ENCODE results near the gene TARDBP.
"Not testable (repeated sequence)": the region's sequence is repeated elsewhere in the genome, so short reads cannot be mapped to it uniquely, and the experiment has no call there.

Gene TARDBP

DNA sequence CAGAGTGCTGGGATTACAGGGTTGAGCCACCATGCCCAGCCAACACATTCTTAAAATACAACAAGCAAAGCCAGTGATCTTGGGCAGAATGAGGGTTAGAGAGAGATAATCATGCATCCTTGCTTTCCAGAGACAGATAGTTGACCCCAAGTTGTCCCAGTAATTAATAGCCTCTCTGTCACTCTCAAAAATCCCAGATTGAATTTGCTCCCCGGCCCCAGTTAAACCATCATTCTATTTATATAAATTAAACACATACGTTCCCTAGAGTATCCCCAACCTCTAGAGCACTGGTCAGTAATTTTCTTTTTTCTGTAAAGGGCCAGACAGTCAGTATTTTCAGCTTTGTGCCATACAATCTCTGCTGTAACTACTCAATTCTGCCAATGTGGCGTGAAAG, 16.4 kb upstream of the TARDBP start:
- DNase-seq, result no peak

DNA sequence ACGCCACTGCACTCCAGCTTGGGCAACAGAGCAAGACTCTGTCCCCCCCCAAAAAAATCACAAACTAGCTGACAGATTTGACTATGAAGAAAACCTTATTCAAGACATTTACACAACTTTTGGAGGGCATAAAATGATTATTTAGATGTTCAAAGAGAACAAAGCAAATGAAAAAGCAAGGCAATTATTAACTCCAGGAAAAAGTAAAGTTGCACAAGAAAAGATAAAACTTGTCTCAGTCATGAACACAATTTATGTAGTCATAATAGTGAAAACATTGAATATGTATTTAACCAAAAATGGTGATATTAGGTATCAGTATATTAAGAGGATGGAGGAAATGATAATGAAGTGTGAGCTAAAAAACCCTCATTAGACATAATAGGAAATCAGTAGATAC, 11.9 kb upstream of the TARDBP start:
- DNase-seq, result no peak

DNA sequence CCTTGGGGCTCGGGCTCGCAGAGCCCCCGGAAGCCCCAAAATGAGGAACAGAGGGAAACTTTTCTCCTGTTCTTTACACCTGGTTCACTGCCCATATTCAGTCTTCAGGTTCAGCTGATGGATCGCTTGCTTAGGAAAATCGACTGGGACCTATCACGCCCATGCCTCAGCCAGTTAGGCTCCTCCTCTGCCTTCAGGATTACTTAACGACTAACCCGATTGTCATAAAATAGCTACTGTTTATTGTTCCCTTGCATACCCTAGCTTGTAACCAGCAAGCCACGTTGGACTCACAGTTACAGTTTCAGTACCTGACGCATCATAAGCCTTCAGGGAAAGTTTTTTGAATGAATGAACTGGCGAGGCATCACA, 692 bp downstream of the TARDBP start:
- DNase-seq, result no peak

DNA sequence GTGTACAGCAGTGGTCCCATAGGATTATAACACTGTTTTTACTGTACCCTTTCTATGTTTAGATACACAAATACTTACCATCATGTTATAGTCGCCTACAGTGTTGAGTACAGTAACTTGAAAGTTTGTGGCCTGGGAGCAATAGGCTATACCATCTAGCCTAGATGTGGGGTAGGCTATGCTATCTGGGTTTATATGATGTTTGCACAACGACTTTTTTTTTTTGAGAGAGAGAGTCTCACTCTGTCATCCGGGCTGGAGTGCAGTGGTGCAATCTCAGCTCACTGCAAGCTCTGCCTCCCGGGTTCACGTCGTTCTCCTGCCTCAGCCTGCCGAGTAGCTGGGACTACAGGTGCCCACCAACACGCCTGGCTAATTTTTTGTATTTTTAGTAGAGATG, 6.9 kb downstream of the TARDBP start:
- DNase-seq, result not testable (repeated sequence)

DNA sequence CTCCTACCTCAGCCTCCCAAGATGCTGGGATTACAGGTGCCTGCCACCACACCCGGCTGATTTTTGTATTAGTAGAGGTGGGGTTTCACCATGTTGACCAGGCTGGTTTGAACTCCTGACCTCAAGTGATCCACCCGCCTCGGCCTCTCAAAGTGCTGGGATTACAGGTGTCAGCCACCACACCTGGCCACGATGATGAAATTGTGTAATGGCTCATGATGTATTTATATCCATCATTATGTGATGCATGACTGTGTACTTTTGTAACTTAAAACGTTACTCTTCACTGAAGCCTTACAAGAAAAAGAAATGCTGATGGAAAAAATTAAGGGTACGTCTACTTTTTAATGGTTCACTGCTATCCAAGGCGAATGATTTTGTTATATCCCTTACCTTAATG, 7.5 kb downstream of the TARDBP start:
- no peak for DNase-seq

DNA sequence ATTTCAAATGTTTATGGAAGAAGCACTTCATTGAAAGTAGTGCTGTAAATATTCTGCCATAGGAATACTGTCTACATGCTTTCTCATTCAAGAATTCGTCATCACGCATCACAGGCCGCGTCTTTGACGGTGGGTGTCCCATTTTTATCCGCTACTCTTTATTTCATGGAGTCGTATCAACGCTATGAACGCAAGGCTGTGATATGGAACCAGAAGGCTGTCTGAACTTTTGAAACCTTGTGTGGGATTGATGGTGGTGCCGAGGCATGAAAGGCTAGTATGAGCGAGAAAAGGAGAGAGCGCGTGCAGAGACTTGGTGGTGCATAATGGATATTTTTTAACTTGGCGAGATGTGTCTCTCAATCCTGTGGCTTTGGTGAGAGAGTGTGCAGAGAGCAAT, 10.7 kb downstream of the TARDBP start:
- no peak for DNase-seq

DNA sequence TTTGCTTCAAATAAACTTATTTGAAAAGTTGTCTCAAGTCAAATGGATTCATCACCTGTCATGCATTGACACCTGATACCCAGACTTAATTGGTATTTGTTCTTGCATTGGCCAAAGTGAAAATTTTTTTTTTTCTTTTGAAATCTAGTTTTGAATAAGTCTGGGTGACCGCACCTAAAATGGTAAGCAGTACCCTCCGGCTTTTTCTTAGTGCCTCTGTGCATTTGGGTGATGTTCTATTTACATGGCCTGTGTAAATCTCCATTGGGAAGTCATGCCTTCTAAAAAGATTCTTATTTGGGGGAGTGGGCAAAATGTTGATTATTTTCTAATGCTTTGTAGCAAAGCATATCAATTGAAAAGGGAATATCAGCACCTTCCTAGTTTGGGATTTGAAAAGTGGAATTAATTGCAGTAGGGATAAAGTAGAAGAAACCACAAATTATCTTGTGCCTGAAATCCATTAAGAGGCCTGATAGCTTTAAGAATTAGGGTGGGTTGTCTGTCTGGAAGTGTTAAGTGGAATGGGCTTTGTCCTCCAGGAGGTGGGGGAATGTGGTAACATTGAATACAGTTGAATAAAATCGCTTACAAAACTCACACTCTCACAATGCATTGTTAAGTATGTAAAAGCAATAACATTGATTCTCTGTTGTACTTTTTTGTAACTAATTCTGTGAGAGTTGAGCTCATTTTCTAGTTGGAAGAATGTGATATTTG, 11.9 kb downstream of the TARDBP start:
- no peak for DNase-seq

DNA sequence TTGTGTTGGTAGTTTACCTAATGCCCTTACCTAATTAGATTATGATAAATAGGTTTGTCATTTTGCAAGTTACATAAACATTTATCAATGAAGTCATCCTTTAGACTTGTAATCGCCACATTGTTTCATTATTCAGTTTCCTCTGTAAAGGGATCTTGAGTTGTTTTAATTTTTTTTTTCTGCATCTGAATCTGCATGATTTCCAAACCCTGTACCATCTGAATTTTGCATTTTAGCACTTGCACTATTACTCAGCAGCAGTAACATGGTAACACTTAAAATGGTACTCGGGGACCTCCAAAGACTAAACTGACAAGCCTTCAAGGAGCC, 12.4 kb downstream of the TARDBP start:
- no peak for DNase-seq

DNA sequence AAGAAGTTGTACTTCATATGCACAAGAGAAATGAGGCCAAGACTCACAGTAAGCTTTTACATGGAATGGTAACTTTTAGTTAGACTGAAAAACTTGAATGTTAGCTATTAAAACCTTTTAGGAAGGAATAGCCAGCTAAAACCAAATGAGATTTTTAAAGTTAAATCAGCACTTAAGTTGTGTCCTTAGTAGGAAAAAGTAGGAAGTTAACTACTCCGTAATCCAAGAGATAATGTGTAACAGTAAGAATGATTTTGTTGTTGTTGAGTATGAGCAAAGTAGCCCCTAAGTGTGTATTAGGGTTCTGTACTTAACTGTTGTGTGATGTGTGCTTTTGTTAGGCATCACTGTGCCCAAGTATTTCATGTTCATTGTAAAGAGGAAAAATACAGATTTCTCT, 13.2 kb downstream of the TARDBP start:
- no peak for DNase-seq

DNA sequence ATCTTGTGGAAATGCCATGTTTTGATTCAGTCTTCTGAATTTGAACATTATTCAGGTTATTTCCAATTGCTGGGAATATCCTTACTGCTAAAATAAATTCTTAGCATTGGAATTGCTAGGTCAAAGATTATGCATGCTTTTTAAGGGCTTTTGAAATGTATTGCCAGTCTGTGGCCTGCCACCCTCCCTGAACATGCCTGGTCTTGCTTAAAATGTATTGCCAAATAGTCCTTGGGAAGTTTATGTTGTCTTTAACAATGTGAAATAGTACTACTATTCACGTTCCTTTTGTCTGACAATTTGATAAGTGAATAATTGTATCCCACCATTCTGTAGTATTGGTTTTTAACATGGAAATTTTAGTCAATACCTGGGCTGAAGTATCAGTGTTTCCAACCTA, 13.6 kb downstream of the TARDBP start:
- no peak for DNase-seq

DNA sequence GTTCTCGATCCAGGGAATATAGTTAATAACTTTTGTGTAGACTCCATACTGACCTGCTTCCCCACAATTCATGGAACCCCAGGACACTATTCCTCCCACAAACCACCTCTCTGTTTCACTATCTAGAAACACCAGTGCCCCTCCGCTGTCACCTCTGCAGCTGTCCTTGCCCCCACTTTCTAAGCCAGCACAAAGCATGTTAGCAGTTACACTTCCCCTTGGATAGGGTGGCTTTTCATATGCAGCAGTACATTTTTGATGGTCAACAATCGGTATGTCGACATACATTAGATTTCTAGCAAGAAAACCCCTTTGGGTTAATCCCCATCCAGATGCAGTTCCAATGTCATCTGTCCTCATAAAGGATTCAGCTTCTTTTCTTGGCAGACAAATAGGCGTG, 14.4 kb downstream of the TARDBP start:
- no peak for DNase-seq

DNA sequence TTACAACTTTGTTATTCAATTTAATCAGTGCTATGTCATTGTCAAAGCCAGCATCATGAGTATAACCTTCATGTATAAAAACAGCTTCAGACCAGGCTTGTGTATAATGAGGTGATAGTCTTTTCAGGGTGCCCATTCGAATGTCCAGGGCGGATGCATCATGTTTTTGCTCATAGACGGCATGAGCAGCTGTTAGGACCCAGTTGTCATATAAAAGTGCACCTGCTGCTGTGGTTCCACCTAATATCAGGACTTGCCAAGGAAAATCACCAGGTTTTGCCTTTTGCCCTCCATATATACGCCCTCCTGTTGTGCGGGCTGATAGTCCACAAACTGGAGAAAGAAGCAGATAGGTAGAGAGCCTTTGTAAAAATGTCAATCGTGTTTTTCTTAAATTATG, 14.9 kb downstream of the TARDBP start:
- no peak for DNase-seq

DNA sequence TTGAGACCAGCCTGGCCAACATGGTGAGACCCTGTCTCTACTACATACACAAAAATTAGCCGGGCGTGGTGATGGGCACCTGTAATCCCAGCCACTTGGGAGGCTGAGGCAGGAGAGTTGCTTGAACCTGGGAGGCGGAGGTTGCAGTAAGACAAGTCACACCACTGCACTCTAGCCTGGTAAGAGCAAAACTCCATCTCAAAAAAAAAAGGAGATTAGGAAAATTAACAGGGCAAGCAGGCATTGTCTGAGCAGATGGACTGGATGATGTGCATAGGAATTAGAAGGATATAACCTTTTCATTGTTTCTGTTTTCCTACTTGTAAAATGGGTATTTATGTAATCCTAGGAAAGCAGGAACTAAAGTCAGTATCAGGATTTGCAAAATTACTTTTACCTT, 15.6 kb downstream of the TARDBP start:
- no peak for DNase-seq

DNA sequence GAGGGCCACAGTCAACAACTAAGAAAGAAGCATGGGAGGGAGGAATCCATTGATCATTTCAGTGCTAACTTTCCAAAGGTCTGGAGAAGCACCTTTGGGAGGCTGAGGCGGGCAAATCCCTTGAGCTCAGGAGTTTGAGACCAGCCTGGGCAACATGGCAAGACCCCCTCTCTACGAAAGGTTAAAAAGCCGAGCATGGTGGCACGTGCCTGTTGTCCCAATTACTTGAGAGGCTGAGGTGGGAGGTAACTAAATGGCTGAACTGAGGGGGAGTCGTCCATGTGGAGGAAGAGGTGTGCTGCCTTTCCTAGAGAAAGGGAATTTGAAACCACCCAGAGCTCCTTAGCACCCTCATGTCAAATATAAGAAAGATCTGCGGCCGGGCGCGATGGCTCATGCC, 18.4 kb downstream of the TARDBP start:
- DNase-seq, result no peak

DNA sequence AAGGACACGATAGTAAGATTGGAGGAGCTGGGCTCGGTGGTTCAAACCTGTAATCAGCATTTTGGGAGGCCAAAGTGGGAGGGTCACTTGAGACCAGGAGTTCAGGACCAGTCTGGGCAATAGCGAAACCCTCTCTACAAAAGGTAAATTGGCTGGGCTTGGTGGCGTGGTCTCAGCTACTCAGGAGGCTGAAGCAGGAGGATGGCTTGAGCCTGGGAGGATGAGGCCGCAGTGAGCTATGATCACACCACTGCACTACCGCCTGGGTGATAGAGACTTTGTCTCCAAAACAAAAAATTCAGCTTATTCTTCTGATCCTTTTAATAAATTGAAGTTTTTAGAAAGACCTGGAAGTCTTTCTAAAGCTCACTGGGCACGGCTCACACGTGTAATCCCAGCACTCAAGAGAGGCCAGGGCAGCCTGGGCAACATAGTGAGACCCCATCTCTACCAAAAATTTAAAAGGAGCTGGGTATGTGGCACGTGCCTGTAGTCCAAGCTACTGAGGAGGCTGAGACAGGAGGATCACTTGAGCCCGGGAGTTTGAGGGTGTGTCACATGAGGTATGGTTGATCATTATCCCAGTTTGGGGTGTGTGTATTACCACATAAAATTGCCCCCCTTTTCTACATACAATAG, 19.3 kb downstream of the TARDBP start:
- DNase-seq, result no peak

DNA sequence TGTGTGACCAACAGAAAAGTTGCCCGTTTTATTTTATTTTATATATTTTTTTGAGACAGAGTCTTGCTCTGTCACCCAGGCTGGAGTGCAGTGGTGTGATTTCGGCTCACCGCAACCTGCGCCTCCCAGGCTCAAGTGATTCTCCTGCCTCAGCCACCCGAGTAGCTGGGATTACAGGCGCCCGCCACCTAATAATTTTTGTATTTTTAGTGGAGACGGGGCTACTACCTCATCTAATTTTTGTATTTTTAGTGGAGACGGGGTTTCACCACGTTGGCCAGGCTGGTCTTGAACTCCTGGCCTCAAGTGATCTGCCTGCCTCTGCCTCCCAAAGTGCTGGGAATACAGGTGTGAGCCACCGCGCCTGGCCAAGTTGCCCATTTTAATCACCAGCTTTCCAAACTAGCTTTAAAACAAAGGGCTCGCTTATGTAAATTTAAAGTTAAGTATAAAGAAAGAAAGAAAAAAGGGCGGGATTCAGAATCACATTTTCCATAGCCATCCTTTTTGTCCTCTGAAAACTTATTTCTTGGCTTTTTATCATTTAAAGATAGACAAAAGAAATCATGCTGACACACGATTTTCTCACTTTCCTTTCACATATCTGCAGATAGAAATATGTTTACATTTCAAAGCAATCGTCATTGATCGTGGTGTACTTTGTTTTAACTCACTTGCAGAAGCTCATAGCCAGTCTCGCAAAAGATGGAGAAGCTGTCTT, 24.7 kb downstream of the TARDBP start:
- not testable (repeated sequence) for DNase-seq

DNA sequence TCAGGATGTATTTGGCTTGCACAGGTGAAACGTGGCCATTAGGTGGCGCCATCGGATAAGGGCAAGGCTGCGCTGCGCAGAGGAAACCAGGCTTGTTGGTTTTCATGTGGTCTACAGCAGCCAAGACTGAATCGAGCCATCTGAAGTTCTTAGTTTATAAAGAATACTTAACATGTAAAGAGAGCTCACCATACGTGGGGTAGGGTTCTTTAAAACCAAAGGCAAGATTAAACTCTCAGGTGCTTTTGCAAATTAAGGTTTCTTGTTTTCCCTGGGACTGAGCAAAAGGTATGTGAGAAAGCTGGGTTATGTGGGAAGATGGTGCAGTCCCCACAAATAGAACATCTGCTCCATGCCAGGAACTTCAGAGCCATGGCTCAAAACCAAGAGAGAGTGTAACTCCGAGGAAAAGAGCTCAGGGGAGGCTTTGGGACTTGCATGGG, 25.3 kb downstream of the TARDBP start:
- DNase-seq, result peak; percentile 91

DNA sequence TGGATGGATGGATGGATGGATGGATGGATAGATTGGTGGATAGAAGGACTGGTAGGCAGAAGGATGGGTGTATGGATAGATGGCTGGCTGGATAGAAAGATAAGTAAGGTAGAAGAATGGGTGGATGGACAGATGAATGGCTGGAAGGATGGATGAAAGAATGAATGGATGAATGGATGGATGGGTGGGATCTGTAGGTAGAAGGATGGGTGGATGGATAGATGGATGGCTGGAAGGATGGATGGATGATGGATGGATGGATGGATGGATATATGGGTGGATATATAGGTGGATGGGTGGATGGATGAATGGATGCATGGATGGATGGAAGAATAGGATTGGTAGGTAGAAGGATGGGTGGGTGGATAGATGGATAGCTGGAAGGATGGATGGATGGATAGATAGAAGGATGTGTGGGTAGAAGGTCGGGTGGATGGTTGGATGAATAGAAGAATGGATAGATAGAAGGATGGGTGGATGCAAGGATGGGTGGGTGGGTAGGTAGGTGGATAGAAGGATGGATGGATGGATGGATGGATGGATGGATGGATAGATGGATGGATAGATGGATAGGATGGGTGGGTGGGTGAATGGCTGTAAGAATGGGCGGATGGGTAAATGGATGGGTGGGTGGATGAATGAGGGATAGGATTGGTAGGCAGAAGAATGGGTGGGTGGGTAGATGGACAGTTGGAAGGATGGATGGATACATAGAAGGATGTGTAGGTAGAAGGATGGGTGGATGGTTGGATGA, 27.1 kb downstream of the TARDBP start:
- no peak for DNase-seq

DNA sequence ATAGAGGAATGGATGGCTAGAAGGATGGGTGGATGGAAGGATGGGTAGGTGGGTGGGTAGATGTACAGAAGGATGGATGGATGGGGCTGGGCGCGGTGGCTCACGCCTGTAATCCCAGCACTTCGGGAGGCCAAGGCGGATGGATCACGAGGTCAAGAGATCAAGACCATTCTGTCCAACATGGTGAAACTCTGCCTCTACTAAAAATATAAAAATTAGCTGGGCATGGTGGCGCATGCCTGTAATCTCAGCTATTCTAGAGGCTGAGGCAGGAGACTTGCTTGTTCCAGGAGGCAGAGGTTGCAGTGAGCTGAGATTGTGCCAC, 27.6 kb downstream of the TARDBP start:
- not testable (repeated sequence) for DNase-seq

DNA sequence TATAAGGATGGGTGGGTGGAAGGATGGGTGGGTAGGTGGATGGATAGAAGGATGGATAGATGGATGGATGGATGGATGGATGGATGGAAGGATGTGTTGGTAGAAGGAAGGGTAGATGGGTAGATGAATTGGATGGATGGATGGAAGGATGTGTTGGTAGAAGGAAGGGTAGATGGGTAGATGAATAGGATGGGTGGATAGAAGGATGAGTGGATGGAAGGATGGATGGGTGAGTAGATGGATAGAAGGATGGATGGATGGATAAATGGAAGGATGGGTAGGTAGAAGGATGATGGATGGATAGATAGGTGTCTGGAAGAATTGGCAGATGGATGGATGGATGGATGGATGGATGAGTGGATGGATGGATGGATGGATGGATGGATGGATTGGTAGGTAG, 28.6 kb downstream of the TARDBP start:
- DNase-seq, result no peak

DNA sequence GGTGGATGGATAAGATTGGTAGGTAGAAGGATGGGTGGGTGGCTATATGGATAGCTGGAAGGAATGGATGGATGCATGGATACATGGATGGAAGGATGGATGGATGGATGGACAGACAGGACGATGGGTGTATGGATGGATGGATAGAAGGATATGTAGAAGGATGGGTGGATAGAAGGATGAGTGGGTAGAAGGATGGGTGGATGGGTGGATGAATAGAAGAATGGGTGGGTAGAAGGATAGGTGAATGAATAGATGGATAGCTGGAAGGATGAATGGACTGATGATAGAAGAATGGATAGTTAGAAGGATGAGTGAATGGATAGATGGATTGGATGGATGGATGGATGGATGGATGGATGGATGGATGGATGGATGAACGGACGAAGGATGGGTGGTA, 29.6 kb downstream of the TARDBP start:
- no peak for DNase-seq

DNA sequence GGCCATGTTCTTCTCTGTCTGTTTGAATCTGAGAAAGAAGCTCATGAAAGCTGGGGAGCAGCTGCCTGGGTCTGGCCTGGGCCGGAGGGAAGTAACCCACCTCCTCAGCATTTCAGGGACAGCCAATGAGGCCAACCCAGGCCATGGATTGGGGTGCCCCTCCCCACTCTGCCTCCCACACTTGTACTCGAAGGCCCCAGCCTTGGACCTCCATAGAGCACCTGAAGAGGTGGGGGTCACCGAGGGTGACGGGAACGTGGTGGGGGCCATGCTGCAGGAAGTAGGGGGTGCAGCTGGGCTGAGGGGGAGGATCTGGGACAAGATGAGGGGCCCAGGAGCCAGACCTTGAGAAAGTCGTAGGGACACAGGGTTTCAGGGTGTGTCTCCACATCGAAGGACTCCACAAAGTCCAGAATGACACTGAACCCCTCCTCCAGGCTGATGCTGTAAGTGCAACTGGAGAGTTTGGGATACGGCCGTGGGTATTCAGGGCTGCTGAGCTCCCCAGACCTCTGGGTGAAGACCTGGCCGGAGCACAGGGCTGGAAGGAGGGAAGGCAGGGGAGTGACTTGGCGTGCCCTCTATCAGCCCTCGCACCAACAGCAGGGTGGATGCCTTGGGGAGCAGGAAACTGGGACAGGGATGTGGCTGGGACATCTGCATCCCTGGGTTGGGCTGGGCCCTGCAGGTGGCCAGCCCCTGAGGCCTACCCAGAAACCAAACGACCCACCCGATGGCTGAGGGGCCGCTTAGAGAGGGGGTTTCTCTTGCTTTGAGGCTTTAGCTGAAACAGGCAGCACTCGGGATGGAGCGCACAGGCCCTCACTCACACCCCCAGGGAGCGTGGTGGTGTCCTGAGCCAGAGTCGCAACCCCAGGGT, 30.8 kb downstream of the TARDBP start:
- DNase-seq, result no peak

Data from CD4-positive, alpha-beta T cell treated with Interleukin-6 for 4 hours (primary cell).